Measurements from ENCODE around the gene RNF223. TPM values are rescaled to one million over a fixed set of nuclear protein-coding genes. Genes with fewer than 3 reads are reported as not detected.

The RNF223 gene
- total RNA-seq, 1 donor from 2014 or later: not detected

GRCh38 chr1:1044455-1045078 lies 29.5 kb downstream of the RNF223 start:
- Histone ChIP-seq H3K27me3 (ENCODE audit: control insufficient read depth in 3 of 3, insufficient read depth in 3 of 3, low read length in 3 of 3) (peaks cover 7 to 14% (median 10%) of the 10 kb centered on the region in 3 donors), H3K9me3 (ENCODE audit: control insufficient read depth in 3 of 3, low read length in 3 of 3) (no peaks in the 10 kb centered on the region), H3K36me3 (ENCODE audit: control insufficient read depth in 3 of 3, insufficient read depth in 3 of 3, low read length in 3 of 3) (peaks cover 0 to 5% (median 0%) of the 10 kb centered on the region in 3 donors), H3K4me1 (ENCODE audit: control insufficient read depth in 3 of 3, insufficient read depth in 3 of 3, low read length in 3 of 3) (peaks cover 0 to 10% (median 8%) of the 10 kb centered on the region in 3 donors), H3K27ac (ENCODE audit: low read depth, low read length) (no peak overlapping the region), H3K4me3 (ENCODE audit: low read length in 3 of 3) (no peak overlapping the region), H3K9ac (ENCODE audit: low read depth in 1 of 3, low read length in 3 of 3) (no peak overlapping the region)

DNA sequence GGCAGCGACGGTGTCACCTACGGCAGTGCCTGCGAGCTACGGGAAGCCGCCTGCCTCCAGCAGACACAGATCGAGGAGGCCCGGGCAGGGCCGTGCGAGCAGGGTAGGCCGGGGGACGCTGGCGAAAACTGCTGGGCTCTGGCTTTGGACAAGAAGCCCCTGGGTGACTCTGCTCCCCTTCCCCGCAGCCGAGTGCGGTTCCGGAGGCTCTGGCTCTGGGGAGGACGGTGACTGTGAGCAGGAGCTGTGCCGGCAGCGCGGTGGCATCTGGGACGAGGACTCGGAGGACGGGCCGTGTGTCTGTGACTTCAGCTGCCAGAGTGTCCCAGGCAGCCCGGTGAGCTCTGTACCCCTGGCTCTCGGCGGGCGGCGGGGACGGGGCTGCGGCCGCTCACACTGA lies 30.2 kb downstream of the RNF223 start:
- no peak overlapping the region for H3K4me3 ChIP-seq (ENCODE audit: low read length in 3 of 3)
- peaks cover 0 to 15% (median 8%) of the 10 kb centered on the region in 3 donors for H3K4me1 ChIP-seq (ENCODE audit: control insufficient read depth in 3 of 3, insufficient read depth in 3 of 3, low read length in 3 of 3)
- no peak overlapping the region for H3K9ac ChIP-seq (ENCODE audit: low read depth in 1 of 3, low read length in 3 of 3)
- H3K9me3 ChIP-seq (ENCODE audit: control insufficient read depth in 3 of 3, low read length in 3 of 3): no peaks in the 10 kb centered on the region
- peaks cover 13 to 21% (median 16%) of the 10 kb centered on the region in 3 donors for H3K27me3 ChIP-seq (ENCODE audit: control insufficient read depth in 3 of 3, insufficient read depth in 3 of 3, low read length in 3 of 3)
- peaks cover 0 to 5% (median 0%) of the 10 kb centered on the region in 3 donors for H3K36me3 ChIP-seq (ENCODE audit: control insufficient read depth in 3 of 3, insufficient read depth in 3 of 3, low read length in 3 of 3)
- no peak overlapping the region for H3K27ac ChIP-seq (ENCODE audit: low read depth, low read length)

DNA sequence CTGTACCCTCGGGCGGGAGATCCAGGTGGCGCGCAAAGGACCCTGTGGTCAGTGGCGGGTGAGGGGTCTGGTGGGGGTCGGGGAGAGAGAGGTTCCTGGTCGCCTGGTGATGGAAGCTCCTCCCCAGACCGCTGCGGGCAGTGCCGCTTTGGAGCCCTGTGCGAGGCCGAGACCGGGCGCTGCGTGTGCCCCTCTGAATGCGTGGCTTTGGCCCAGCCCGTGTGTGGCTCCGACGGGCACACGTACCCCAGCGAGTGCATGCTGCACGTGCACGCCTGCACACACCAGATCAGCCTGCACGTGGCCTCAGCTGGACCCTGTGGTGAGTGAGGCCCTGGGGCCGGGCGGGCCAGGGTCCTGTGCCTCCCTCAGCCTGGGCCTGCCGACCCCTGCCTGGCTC lies 30.7 kb downstream of the RNF223 start:
- peaks cover 18 to 26% (median 21%) of the 10 kb centered on the region in 3 donors for H3K27me3 ChIP-seq (ENCODE audit: control insufficient read depth in 3 of 3, insufficient read depth in 3 of 3, low read length in 3 of 3)
- peaks cover 0 to 5% (median 0%) of the 10 kb centered on the region in 3 donors for H3K36me3 ChIP-seq (ENCODE audit: control insufficient read depth in 3 of 3, insufficient read depth in 3 of 3, low read length in 3 of 3)
- H3K27ac ChIP-seq (ENCODE audit: low read depth, low read length): no peak overlapping the region
- peaks cover 0 to 15% (median 8%) of the 10 kb centered on the region in 3 donors for H3K4me1 ChIP-seq (ENCODE audit: control insufficient read depth in 3 of 3, insufficient read depth in 3 of 3, low read length in 3 of 3)
- H3K9ac ChIP-seq (ENCODE audit: low read depth in 1 of 3, low read length in 3 of 3): no peak overlapping the region
- H3K4me3 ChIP-seq (ENCODE audit: low read length in 3 of 3): no peak overlapping the region
- H3K9me3 ChIP-seq (ENCODE audit: control insufficient read depth in 3 of 3, low read length in 3 of 3): no peaks in the 10 kb centered on the region

DNA sequence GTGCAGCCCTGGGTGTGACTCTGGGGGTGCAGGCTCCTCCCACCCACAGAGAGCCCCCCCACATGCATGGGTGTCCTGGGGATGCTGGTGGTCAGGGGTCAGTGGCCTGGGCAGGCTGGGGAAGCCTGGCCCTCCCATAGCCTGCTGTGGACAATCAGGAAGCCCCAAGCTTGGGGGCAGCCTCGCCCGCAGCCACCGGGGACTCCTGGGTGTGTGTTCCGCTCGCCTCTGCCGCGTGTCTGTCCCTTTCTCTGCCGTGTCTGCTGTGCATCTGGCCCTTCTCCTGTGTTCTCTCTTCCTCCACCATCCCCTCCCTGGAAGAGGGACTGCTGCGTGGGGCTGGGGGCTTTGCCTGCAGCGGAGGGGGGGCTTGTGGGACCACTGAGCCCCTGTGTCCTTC lies 31.3 kb downstream of the RNF223 start:
- Histone ChIP-seq H3K27ac (ENCODE audit: low read depth, low read length) (no peak overlapping the region), H3K9ac (ENCODE audit: low read depth in 1 of 3, low read length in 3 of 3) (no peak overlapping the region), H3K9me3 (ENCODE audit: control insufficient read depth in 3 of 3, low read length in 3 of 3) (no peaks in the 10 kb centered on the region), H3K4me3 (ENCODE audit: low read length in 3 of 3) (no peak overlapping the region), H3K4me1 (ENCODE audit: control insufficient read depth in 3 of 3, insufficient read depth in 3 of 3, low read length in 3 of 3) (peaks cover 0 to 15% (median 8%) of the 10 kb centered on the region in 3 donors), H3K27me3 (ENCODE audit: control insufficient read depth in 3 of 3, insufficient read depth in 3 of 3, low read length in 3 of 3) (peaks cover 24 to 31% (median 27%) of the 10 kb centered on the region in 3 donors), H3K36me3 (ENCODE audit: control insufficient read depth in 3 of 3, insufficient read depth in 3 of 3, low read length in 3 of 3) (peaks cover 0 to 5% (median 0%) of the 10 kb centered on the region in 3 donors)

GRCh38 chr1:1041873-1042272 lies 32.2 kb downstream of the RNF223 start:
- no peaks in the 10 kb centered on the region for H3K9me3 ChIP-seq (ENCODE audit: control insufficient read depth in 3 of 3, low read length in 3 of 3)

DNA sequence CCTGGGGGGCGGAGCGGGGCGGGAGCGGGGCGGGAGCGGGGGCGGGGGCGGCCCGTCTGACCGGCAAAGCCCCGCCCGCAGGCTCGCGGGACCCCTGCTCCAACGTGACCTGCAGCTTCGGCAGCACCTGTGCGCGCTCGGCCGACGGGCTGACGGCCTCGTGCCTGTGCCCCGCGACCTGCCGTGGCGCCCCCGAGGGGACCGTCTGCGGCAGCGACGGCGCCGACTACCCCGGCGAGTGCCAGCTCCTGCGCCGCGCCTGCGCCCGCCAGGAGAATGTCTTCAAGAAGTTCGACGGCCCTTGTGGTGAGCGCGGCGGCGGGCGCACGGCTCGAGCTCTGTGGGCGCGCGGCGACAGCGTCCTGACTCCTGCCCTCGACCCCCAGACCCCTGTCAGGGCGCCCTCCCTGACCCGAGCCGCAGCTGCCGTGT lies 33.0 kb downstream of the RNF223 start:
- Histone ChIP-seq H3K9ac (ENCODE audit: low read depth in 1 of 3, low read length in 3 of 3) (no peak overlapping the region), H3K9me3 (ENCODE audit: control insufficient read depth in 3 of 3, low read length in 3 of 3) (no peaks in the 10 kb centered on the region), H3K27ac (ENCODE audit: low read depth, low read length) (no peak overlapping the region), H3K4me3 (ENCODE audit: low read length in 3 of 3) (no peak overlapping the region), H3K36me3 (ENCODE audit: control insufficient read depth in 3 of 3, insufficient read depth in 3 of 3, low read length in 3 of 3) (peaks cover 0 to 5% (median 0%) of the 10 kb centered on the region in 3 donors), H3K4me1 (ENCODE audit: control insufficient read depth in 3 of 3, insufficient read depth in 3 of 3, low read length in 3 of 3) (peaks cover 0 to 15% (median 8%) of the 10 kb centered on the region in 3 donors), H3K27me3 (ENCODE audit: control insufficient read depth in 3 of 3, insufficient read depth in 3 of 3, low read length in 3 of 3) (peaks cover 34 to 47% (median 42%) of the 10 kb centered on the region in 3 donors)

More at GRCh38 chr1:1041873-1042272, 32.2 kb downstream of the RNF223 start:
- peaks cover 0 to 5% (median 0%) of the 10 kb centered on the region in 3 donors for H3K36me3 ChIP-seq (ENCODE audit: control insufficient read depth in 3 of 3, insufficient read depth in 3 of 3, low read length in 3 of 3)
- peaks cover 31 to 41% (median 36%) of the 10 kb centered on the region in 3 donors for H3K27me3 ChIP-seq (ENCODE audit: control insufficient read depth in 3 of 3, insufficient read depth in 3 of 3, low read length in 3 of 3)
- no peak overlapping the region for H3K27ac ChIP-seq (ENCODE audit: low read depth, low read length)
- H3K9ac ChIP-seq (ENCODE audit: low read depth in 1 of 3, low read length in 3 of 3): no peak overlapping the region
- peaks cover 0 to 15% (median 8%) of the 10 kb centered on the region in 3 donors for H3K4me1 ChIP-seq (ENCODE audit: control insufficient read depth in 3 of 3, insufficient read depth in 3 of 3, low read length in 3 of 3)
- no peak overlapping the region for H3K4me3 ChIP-seq (ENCODE audit: low read length in 3 of 3)

DNA sequence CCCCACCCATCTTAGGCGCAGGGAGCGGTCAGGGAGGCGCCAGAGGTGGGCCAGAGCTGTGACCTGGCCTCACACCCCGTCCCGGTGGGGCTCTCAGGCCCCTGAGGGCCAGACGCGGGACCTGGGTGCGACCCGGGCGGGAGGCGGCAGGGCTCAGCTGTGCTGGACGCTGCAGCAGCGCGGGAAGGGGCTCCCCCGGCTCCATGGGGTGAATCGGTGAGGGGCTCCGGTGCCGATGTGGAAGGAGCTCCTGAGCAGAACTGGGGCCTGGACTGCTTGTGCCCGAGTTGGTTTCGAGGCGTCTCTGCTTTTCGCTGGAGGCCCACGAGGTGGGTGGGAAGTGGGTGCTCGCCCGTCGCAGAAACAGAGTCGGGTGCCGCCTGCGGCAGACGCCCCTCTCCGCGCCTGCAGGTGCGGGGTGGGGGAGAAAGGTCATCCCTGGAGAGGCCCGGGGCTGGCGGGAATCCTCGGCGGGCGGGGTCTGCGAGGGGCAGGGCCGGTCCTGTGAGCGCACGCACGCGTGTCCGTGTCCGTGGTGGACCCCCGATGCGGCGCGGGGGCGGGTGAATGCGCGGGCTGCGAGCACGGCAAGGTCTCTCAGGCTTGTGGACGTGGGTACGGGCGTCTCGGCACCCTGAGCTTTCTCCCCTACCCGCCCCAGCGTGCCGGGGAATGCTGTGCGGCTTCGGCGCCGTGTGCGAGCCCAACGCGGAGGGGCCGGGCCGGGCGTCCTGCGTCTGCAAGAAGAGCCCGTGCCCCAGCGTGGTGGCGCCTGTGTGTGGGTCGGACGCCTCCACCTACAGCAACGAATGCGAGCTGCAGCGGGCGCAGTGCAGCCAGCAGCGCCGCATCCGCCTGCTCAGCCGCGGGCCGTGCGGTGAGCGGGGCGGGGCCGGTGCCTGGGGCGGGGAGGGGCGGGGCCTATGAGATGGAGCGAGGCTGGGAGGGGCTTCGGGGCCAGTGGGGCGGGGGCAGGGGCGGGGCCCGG lies 33.8 kb downstream of the RNF223 start:
- Histone ChIP-seq H3K36me3 (ENCODE audit: control insufficient read depth in 3 of 3, insufficient read depth in 3 of 3, low read length in 3 of 3) (peaks cover 0 to 5% (median 0%) of the 10 kb centered on the region in 3 donors), H3K27me3 (ENCODE audit: control insufficient read depth in 3 of 3, insufficient read depth in 3 of 3, low read length in 3 of 3) (peaks cover 42 to 55% (median 50%) of the 10 kb centered on the region in 3 donors), H3K4me3 (ENCODE audit: low read length in 3 of 3) (peak overlapping the region in 2 of 3 donors; percentile 29 to 54), H3K27ac (ENCODE audit: low read depth, low read length) (no peak overlapping the region), H3K4me1 (ENCODE audit: control insufficient read depth in 3 of 3, insufficient read depth in 3 of 3, low read length in 3 of 3) (peaks cover 0 to 15% (median 8%) of the 10 kb centered on the region in 3 donors), H3K9me3 (ENCODE audit: control insufficient read depth in 3 of 3, low read length in 3 of 3) (no peaks in the 10 kb centered on the region), H3K9ac (ENCODE audit: low read depth in 1 of 3, low read length in 3 of 3) (peak overlapping the region in 1 of 3 donors; percentile 8)

DNA sequence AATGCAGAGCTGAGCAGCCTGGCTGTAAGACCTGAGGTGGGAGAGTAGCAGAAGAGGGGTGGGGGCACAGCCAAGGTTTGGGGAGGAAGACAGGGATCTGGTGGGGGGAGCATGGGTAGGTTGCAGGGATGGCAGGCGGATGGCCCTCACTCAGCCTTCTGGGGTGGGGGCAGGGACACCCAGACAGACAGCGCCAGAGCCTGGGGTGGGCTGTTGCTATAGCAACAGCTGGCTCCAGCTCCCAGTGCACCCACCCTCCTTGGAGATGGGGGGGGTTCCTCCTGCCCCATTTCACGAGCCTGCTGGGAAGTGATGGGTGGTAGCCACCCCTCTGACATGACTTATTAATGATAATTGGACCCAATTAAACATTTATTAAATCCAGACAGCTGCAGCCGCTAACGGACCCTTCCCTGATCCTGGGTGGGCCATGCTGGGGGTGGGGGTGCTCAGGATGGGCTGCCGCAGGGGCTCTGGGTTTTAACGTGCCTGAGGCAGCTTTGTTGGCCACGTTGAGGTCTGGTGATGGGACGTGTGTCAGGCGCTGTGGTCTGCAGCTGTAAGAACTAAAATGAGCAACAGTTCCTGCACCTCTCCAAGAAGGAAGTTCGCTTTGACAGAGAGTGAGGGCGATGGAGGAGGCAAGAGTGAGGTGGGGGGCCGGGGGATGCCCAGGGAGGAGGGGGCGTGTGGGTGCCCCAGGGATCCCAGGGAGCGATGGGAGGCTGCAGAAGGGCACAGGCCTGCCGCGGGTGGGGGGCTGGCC lies 34.8 kb downstream of the RNF223 start:
- Histone ChIP-seq H3K9me3 (ENCODE audit: control insufficient read depth in 3 of 3, low read length in 3 of 3) (no peaks in the 10 kb centered on the region), H3K27ac (ENCODE audit: low read depth, low read length) (no peak overlapping the region), H3K36me3 (ENCODE audit: control insufficient read depth in 3 of 3, insufficient read depth in 3 of 3, low read length in 3 of 3) (peaks cover 0 to 2% (median 0%) of the 10 kb centered on the region in 3 donors), H3K9ac (ENCODE audit: low read depth in 1 of 3, low read length in 3 of 3) (no peak overlapping the region), H3K4me1 (ENCODE audit: control insufficient read depth in 3 of 3, insufficient read depth in 3 of 3, low read length in 3 of 3) (peaks cover 0 to 18% (median 9%) of the 10 kb centered on the region in 3 donors), H3K27me3 (ENCODE audit: control insufficient read depth in 3 of 3, insufficient read depth in 3 of 3, low read length in 3 of 3) (peaks cover 49 to 60% (median 53%) of the 10 kb centered on the region in 3 donors), H3K4me3 (ENCODE audit: low read length in 3 of 3) (no peak overlapping the region)

- Histone ChIP-seq H3K36me3 (ENCODE audit: control insufficient read depth in 3 of 3, insufficient read depth in 3 of 3, low read length in 3 of 3) (no peaks in the 10 kb centered on the region), H3K9me3 (ENCODE audit: control insufficient read depth in 3 of 3, low read length in 3 of 3) (no peaks in the 10 kb centered on the region), H3K27me3 (ENCODE audit: control insufficient read depth in 3 of 3, insufficient read depth in 3 of 3, low read length in 3 of 3) (peaks cover 55 to 63% (median 55%) of the 10 kb centered on the region in 3 donors), H3K4me3 (ENCODE audit: low read length in 3 of 3) (no peak overlapping the region), H3K4me1 (ENCODE audit: control insufficient read depth in 3 of 3, insufficient read depth in 3 of 3, low read length in 3 of 3) (peaks cover 0 to 22% (median 12%) of the 10 kb centered on the region in 3 donors), H3K9ac (ENCODE audit: low read depth in 1 of 3, low read length in 3 of 3) (no peak overlapping the region), H3K27ac (ENCODE audit: low read depth, low read length) (no peak overlapping the region)
Measured at GRCh38 chr1:1038694-1039093, 35.4 kb downstream of the RNF223 start.

Data from skeletal muscle tissue (tissue), 4 donors.